ENCODE measurements around the gene JPH3. TPM values are rescaled to one million over a fixed set of nuclear protein-coding genes. Genes with fewer than 3 reads are reported as not detected.

JPH3 gene
- total and polyA plus RNA-seq, 10 of the 15 experiments (the other 5 are each of a cell fraction or from before 2014, with no cell fraction given), result 0.05 TPM; not detected in 9

GRCh38 chr16:87607223-87607622 is 4.9 kb downstream of the JPH3 start (continued):
- TF ChIP-seq, protein P1, sequence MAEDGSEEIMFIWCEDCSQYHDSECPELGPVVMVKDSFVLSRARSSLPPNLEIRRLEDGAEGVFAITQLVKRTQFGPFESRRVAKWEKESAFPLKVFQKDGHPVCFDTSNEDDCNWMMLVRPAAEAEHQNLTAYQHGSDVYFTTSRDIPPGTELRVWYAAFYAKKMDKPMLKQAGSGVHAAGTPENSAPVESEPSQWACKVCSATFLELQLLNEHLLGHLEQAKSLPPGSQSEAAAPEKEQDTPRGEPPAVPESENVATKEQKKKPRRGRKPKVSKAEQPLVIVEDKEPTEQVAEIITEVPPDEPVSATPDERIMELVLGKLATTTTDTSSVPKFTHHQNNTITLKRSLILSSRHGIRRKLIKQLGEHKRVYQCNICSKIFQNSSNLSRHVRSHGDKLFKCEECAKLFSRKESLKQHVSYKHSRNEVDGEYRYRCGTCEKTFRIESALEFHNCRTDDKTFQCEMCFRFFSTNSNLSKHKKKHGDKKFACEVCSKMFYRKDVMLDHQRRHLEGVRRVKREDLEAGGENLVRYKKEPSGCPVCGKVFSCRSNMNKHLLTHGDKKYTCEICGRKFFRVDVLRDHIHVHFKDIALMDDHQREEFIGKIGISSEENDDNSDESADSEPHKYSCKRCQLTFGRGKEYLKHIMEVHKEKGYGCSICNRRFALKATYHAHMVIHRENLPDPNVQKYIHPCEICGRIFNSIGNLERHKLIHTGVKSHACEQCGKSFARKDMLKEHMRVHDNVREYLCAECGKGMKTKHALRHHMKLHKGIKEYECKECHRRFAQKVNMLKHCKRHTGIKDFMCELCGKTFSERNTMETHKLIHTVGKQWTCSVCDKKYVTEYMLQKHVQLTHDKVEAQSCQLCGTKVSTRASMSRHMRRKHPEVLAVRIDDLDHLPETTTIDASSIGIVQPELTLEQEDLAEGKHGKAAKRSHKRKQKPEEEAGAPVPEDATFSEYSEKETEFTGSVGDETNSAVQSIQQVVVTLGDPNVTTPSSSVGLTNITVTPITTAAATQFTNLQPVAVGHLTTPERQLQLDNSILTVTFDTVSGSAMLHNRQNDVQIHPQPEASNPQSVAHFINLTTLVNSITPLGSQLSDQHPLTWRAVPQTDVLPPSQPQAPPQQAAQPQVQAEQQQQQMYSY (CRISPR knock-in tag; IDR thresholded peaks at IDR 0.05), result no peak
- TF ChIP-seq REST (IDR thresholded peaks at IDR 0.05; ENCODE audit: low read depth, low read length) (no peak), FOS (IDR thresholded peaks at IDR 0.05; ENCODE audit: borderline replicate concordance, extremely low read depth, insufficient read length) (no peak), MTA2 (IDR thresholded peaks at IDR 0.05; ENCODE audit: low read depth) (no peak)

DNA sequence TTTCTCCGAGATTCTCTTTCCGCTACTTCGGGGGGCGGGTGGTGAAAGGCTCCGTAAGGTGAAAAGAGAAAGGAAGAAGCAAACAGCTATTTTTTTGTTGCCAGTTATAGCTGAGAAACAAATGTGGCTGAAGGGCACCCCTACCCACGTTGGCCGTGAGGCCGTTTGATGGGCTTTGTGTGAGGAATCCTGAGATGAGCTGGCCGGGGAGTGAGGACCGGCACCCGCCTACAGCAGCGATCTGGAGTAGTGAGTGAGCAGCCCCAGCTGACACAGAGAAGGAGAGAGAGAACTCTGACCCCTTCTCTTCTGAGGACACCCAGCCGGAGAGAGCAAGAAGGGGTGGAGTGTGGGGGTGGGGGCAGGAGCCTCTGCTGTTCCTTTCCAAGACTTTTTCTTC is 5.6 kb downstream of the JPH3 start:
- Histone ChIP-seq H3K27me3 (replicated peaks in 1 of 2; ENCODE audit: control insufficient read depth in 2 of 2, insufficient read depth in 2 of 2, low read length in 1 of 2) (peaks cover 2 to 4% of the 10 kb centered on the region in 2 experiments), H2AFZ (ENCODE audit: control insufficient read depth, low read depth, low read length) (no peak overlapping the region), H3K27ac (ENCODE audit: control insufficient read depth, insufficient read depth) (no peak overlapping the region), H3K9me3 (replicated peaks; ENCODE audit: control insufficient read depth, insufficient read depth, low read length) (no peaks in the 10 kb centered on the region), H4K20me1 (ENCODE audit: control insufficient read depth, insufficient read depth) (no peaks in the 10 kb centered on the region), H3K79me2 (ENCODE audit: control insufficient read depth, insufficient read depth, low read length) (no peaks in the 10 kb centered on the region), H3K4me1 (ENCODE audit: control insufficient read depth, insufficient read depth, low read length) (no peaks in the 10 kb centered on the region), H3K9ac (ENCODE audit: control insufficient read depth, insufficient read depth, low read length) (no peak overlapping the region), H3K4me2 (ENCODE audit: control insufficient read depth, insufficient read depth) (no peak overlapping the region), H3K36me3 (ENCODE audit: control insufficient read depth in 2 of 2, insufficient read depth in 2 of 2, low read length in 1 of 2) (no peaks in the 10 kb centered on the region), H3K4me3 (no peak overlapping the region)
- ChIA-PET CTCF (no interaction called here), SMC1A (ENCODE audit: uncharacterized antibody, unreplicated experiment) (no interaction called here), RAD21 (ENCODE audit: unreplicated experiment) (no interaction called here), POLR2A (no interaction called here)
- intact Hi-C loops (cut with micrococcal nuclease; ENCODE audit: unreplicated experiment) (no loop called here), in situ Hi-C loops (cut with MboI) (no loop called here)
- WGBS (ENCODE audit: insufficient coverage, insufficient replicate concordance, low lambda C conversion rate, missing lambda C conversion rate), result 73% methylated on average over 13 of the region's 13 CpGs
- no TSS peak for BruUV-seq (replicated peaks)
- DNase-seq (ENCODE audit: low read depth, low spot score) (no peak), ATAC-seq (no peak), FAIRE-seq (no peak)
- TF ChIP-seq POLR2A (IDR thresholded peaks at IDR 0.05; ENCODE audit: low read depth, low read length) (no peak), ZNF274 (IDR thresholded peaks at IDR 0.05; ENCODE audit: insufficient read depth, insufficient read length) (no peak)

Measured in GM12878 (cell line).